NB4 (cell line): ENCODE results near the gene SESN3.

Source experiments
- POLR2A ChIP-seq: IDR thresholded peaks from 2 replicates; pipeline ENCODE4 v1.6.1; 2011; ENCODE audit warnings: mild to moderate bottlenecking; ENCODE audit not compliant: insufficient read length; ENCODE audit errors: extremely low read depth
- TF ChIP-seq, protein P1 (sequence below): IDR thresholded peaks from one replicate; pipeline ENCODE4 v1.5.1; 2012; ENCODE audit warnings: low read depth, low read length

DNA sequence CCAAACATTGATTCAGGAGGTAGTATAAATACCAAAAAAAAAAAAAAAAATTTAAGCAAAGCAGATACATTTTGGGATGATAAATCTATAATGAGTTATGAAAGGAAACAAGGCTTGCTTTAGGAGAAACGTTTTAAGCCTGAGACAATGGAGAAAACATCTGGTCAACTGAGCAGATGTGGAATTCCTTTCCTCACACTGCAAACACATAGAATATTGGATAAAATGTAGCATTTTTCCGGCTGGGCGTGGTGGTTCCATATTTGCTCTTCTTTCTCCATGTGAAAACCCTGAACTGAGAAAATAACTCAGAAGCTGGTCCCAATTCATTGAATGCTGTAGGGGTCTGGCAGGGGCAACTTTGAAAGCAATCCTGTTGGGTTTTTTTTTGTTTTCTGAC lies 107.4 kb downstream of the SESN3 start:
- TF ChIP-seq, protein P1, sequence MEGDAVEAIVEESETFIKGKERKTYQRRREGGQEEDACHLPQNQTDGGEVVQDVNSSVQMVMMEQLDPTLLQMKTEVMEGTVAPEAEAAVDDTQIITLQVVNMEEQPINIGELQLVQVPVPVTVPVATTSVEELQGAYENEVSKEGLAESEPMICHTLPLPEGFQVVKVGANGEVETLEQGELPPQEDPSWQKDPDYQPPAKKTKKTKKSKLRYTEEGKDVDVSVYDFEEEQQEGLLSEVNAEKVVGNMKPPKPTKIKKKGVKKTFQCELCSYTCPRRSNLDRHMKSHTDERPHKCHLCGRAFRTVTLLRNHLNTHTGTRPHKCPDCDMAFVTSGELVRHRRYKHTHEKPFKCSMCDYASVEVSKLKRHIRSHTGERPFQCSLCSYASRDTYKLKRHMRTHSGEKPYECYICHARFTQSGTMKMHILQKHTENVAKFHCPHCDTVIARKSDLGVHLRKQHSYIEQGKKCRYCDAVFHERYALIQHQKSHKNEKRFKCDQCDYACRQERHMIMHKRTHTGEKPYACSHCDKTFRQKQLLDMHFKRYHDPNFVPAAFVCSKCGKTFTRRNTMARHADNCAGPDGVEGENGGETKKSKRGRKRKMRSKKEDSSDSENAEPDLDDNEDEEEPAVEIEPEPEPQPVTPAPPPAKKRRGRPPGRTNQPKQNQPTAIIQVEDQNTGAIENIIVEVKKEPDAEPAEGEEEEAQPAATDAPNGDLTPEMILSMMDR = no peak
- TF ChIP-seq POLR2A = no peak
